Activated T-cell treated with anti-CD3 and anti-CD28 coated beads for 4 hours (primary cell): ENCODE measurements around the gene TMEM205.

Experiments
- DNase-seq: peaks from one replicate; pipeline ENCODE4 v3.0.0-alpha.2; 2020

Gene TMEM205

DNA sequence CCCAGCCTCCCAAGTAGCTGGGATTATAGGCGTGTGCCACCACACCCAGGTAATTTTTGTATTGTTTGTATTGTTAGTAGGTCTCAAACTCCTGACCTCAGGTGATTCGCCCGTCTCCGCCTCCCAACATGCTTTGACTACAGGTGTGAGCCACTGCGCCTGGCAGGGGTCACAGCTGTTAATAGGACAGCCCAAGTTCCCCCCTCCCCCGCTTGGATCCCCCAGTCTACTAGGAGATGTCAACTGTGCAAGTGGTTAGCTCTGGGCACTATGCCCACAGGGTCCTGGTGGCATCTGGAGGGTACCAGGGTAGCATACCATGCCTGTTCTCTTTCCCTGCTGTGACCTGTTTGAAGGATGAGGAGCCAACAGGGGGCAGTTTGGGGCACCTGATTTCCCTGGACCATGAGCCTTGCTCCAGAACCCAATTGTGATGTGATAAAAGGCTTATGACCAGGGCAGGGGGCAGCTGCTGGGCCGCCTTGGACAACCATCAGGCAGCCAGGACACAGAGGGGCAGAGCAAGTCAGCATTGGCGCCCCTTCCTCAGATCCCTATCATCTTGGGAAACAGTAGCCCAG lies 50.3 kb downstream of the TMEM205 start, which contains the start of gene TSPAN16:
TSPAN16 (plus strand) TSS at position 496 of the 581 bp plus-strand sequence. CDS start 138 bp downstream, outside the sequence.
- DNase-seq: no peak

DNA sequence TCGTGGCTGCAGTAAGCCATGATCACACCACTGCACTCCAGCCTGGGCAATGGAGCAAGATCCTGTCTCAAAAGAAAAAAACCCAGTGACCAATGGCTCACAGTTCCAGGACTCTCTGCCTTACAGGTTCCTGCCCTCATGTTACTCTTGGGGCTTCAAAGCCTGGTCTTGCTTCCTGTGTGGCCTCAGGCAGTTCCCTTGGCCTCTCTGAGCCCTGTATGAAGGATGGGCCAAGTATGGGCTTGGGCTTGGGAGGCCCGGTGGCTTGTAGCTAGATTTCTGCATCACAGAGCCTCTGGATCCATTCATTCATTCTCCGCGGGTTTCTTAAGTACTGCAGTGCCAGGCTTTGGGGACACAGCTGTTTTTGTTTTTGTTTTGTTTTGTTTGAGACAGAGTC lies 50.9 kb downstream of the TMEM205 start:
- DNase-seq: no peak

DNA sequence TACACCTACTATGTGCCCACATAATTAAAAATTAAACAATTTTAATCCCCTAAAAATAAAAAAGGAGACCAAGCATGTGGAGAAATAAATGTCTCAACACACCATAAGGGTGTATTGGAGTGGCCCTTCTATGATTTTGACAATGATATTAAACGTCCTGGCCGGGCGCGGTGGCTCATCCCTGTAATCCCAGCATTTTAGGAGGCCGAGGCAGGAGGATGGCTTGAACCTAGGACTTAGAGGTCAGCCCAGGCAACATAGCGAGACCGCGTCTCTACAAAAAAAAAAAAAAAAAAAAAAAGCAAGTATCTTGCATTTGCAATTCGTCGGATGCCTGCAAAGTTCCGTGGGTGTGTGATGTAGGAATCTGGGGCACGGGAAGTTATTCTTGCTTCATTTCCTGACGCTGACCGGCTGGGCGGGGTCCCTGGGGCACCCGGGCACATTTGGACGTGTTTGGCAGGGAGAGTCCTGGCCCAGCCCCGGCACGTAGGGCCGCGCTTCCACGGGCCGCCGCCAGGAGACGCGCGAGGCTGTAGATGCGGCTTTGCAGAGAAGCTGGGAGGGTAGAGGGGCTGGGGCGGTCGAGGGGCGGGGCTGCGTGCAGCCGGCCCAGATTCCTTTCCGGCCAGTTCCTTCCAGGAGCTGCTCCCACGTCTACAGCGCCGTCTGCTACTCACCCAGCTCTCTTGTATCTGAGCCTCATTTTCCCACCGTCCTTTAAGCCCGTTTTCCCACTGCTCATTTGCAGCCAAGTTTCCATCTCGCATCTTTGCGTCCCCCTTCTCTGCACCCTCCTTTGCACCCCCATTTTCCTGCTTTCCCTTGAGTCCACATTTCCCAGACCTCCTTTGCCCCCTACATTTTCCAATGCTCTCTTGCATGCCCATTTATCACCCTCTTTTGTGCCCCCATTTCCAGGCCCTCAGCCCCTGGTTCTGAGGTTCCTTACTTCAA lies 52.4 kb downstream of the TMEM205 start:
- DNase-seq: peak; percentile 77
